Thyroid gland (tissue), 4 donors: ENCODE data around the gene CDHR2. TPM values are rescaled to one million over a fixed set of nuclear protein-coding genes. Genes with fewer than 3 reads are reported as not detected.

Experiments
- DNase-seq, 2 donors: peaks; one replicate each; pipeline ENCODE4 v3.0.0-alpha.2; 2019
- H3K27ac ChIP-seq, 3 donors: fragments of 200-600 bp; sonication (generic); 1 replicate in 2 of 3; 2 replicates in 1 of 3; pipeline ENCODE4 v1.5.1; 2016 to 2019; ENCODE audit warnings: mild to moderate bottlenecking in 1 of 3, moderate library complexity in 1 of 3
- H3K27me3 ChIP-seq: fragments of 200-600 bp; sonication (generic); one replicate; pipeline ENCODE4 v1.5.1; 2019
- H3K36me3 ChIP-seq, 2 donors: fragments of 200-600 bp; sonication (generic); one replicate each; pipeline ENCODE4 v1.5.1; 2016 to 2019
- H3K4me1 ChIP-seq, 2 donors: fragments of 200-600 bp; sonication (generic); one replicate each; pipeline ENCODE4 v1.5.1; 2017 to 2019
- H3K4me3 ChIP-seq, 3 donors: fragments of 200-600 bp; sonication (generic); replicated peaks in 1 of 3; 1 replicate in 2 of 3; 2 replicates in 1 of 3; pipeline ENCODE4 v1.5.1; 2016; ENCODE audit warnings: mild to moderate bottlenecking in 1 of 3
- H3K9me3 ChIP-seq: fragments of 200-600 bp; sonication (generic); one replicate; pipeline ENCODE4 v1.5.1; 2017
- POLR2A ChIP-seq, 2 donors: fragments of 450-650 bp; IDR thresholded peaks; one replicate each; pipeline ENCODE4 v1.6.1; 2017; ENCODE audit warnings: antibody characterized with exemption in 2 of 2, mild to moderate bottlenecking in 2 of 2, moderate library complexity in 1 of 2
- WGBS, 2 donors: methylation state at CpG; one replicate each; pipeline ENCODE4 v1.1.5; 2017; 5-methylcytosine and 5-hydroxymethylcytosine counted together
- intact Hi-C: fragments of 100-400 bp; cut with DNase I; formaldehyde crosslinking; loops from one replicate; pipeline ENCODE4 v1.15.1; 2023
- total RNA-seq, 4 donors: library from RNA; depleted of rRNA; stranded (reverse); fragments of >200 nt; gene quantifications; one replicate each; pipeline ENCODE4 v1.2.3, GENCODE V29; 2016
- TF ChIP-seq, protein P1 (sequence below), 6 experiments: fragments of 200-600 bp in 3 of 6; fragments of 450-650 bp in 3 of 6; sonication (generic) in 3 of 6; IDR thresholded peaks; one replicate each; pipeline ENCODE4 v1.5.1; 2016 to 2019; ENCODE audit warnings: antibody characterized with exemption in 6 of 6, mild to moderate bottlenecking in 2 of 6, inconsistent platforms in 1 of 6, moderate library complexity in 1 of 6

The CDHR2 gene
- total RNA-seq, 4 donors from 2014 or later, result 0.11 TPM; not detected in 3

DNA sequence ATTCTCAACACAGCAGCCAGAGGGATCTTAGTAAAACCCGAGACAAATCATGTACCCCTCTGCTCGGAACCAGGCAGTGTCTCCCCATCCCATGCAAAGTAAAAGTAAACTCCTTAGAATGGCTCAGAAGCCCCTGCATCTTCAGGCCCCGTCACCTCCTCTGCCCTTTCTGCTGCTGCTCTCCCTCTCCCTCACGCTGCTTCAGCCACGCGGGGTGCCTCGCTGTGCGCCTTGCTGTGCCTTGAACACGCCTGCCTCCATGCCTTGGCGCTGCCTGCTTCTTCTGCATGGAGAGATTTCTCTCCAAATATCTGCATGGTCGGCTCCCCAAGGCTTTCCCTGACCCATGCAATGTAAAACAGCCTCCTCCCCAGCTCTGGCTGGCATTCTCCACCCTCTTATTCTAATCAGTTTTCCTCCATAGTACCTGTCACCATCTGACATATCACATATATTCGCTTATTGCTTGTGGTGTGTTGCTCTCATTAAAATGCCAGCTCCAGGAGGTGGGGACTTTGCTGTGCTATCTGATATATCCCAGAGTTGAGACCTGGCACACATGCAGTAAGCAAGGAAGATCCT is 52.9 kb downstream of the CDHR2 start:
- Histone ChIP-seq H3K9me3 (no peaks in the 10 kb centered on the region), H3K36me3 (no peaks in the 10 kb centered on the region), H3K4me1 (no peaks in the 10 kb centered on the region), H3K4me3 (no peak overlapping the region), H3K27ac (no peak overlapping the region), H3K27me3 (no peaks in the 10 kb centered on the region)
- no peak for DNase-seq
- TF ChIP-seq, protein P1, sequence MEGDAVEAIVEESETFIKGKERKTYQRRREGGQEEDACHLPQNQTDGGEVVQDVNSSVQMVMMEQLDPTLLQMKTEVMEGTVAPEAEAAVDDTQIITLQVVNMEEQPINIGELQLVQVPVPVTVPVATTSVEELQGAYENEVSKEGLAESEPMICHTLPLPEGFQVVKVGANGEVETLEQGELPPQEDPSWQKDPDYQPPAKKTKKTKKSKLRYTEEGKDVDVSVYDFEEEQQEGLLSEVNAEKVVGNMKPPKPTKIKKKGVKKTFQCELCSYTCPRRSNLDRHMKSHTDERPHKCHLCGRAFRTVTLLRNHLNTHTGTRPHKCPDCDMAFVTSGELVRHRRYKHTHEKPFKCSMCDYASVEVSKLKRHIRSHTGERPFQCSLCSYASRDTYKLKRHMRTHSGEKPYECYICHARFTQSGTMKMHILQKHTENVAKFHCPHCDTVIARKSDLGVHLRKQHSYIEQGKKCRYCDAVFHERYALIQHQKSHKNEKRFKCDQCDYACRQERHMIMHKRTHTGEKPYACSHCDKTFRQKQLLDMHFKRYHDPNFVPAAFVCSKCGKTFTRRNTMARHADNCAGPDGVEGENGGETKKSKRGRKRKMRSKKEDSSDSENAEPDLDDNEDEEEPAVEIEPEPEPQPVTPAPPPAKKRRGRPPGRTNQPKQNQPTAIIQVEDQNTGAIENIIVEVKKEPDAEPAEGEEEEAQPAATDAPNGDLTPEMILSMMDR (IDR thresholded peaks at IDR 0.05), result no peak
- intact Hi-C loops, result no loop called here
- WGBS, 2 donors, result 73 to 77% methylated on average over 12 of the region's 12 CpGs

DNA sequence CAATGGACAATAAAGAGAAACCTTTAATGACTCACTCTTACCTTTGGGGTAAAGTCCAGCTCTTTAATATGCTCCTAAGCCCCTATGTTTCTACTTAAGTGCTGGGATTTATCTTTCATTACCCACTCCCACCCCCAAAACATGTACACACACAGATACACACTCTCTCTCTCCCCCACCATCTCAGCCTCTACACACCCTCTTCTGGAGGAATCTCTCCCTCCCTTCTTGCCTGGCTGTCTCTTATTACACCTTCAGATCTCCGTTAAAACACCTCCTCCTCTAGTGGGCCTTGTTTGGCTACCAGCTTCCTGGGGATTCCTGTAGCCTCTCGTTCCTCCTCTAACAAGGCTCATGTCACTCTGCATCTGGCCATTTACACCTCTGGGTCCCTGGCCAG is 53.9 kb downstream of the CDHR2 start:
- DNase-seq, result no peak
- WGBS, 2 donors, result 19 to 33% methylated on average over 2 of the region's 2 CpGs
- Histone ChIP-seq H3K27me3 (no peaks in the 10 kb centered on the region), H3K4me3 (no peak overlapping the region), H3K36me3 (no peaks in the 10 kb centered on the region), H3K4me1 (no peaks in the 10 kb centered on the region), H3K9me3 (no peaks in the 10 kb centered on the region), H3K27ac (no peak overlapping the region)
- intact Hi-C loops, result no loop called here
- no peak for TF ChIP-seq POLR2A (IDR thresholded peaks at IDR 0.05)
- TF ChIP-seq, protein P1 (IDR thresholded peaks at IDR 0.05), result no peak

- Histone ChIP-seq H3K4me1 (peaks cover 0 to 10% of the 10 kb centered on the region in 2 donors), H3K9me3 (no peaks in the 10 kb centered on the region), H3K36me3 (no peaks in the 10 kb centered on the region), H3K27me3 (peaks cover 6% of the 10 kb centered on the region), H3K27ac (no peak overlapping the region), H3K4me3 (no peak overlapping the region)
- intact Hi-C loops, result no loop called here
- no peak for DNase-seq
- 65 to 71% methylated on average over 3 of the region's 3 CpGs for WGBS, 2 donors
- TF ChIP-seq POLR2A (IDR thresholded peaks at IDR 0.05), result no peak
- TF ChIP-seq, protein P1 (IDR thresholded peaks at IDR 0.05), result no peak
Measured at GRCh38 chr5:176606032-176606431, 56.9 kb downstream of the CDHR2 start.

GRCh38 chr5:176606875-176607274 is 57.7 kb downstream of the CDHR2 start:
- intact Hi-C loops, result no loop called here
- no peaks in the 10 kb centered on the region for H3K9me3 ChIP-seq
- WGBS, 2 donors, result 88 to 95% methylated on average over 3 of the region's 3 CpGs
- no peaks in the 10 kb centered on the region for H3K36me3 ChIP-seq
- DNase-seq, result no peak
- H3K27me3 ChIP-seq, result peaks cover 6% of the 10 kb centered on the region
- peaks cover 0 to 10% of the 10 kb centered on the region in 2 donors for H3K4me1 ChIP-seq
- no peak overlapping the region for H3K4me3 ChIP-seq
- H3K27ac ChIP-seq, result no peak overlapping the region
- no peak for TF ChIP-seq POLR2A (IDR thresholded peaks at IDR 0.05)
- TF ChIP-seq, protein P1 (IDR thresholded peaks at IDR 0.05), result no peak

DNA sequence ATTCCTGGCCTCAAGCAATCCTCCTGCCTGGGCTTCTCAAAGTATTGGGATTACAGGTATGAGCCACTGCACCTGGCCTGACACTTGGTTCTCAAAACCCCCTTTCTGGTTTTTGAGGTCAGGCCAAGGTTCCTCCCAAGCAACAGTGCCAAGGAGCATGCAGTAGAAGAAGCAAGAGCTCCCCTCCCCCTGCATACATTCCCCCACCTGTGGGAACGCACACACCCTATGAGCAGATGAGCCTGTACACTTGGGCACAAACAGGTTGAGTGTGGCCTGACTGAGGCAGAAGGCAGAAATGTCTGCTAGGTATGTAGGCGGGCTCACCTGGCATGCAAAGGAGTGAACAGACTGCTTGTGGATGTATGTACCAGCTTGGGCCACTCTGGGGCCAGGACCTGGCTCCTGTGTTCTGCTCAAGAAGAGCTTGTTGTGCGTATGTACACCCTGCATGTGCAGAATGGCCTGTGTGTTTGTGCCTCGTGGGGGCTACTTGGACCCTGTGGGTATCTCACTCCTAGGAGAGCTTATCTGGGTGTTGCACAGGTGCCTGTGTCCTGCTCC is 59.1 kb downstream of the CDHR2 start:
- no peak for TF ChIP-seq POLR2A (IDR thresholded peaks at IDR 0.05)
- TF ChIP-seq, protein P1 (IDR thresholded peaks at IDR 0.05), result no peak
- DNase-seq, result no peak
- peaks cover 6% of the 10 kb centered on the region for H3K27me3 ChIP-seq
- intact Hi-C loops, result no loop called here
- peaks cover 0 to 10% of the 10 kb centered on the region in 2 donors for H3K4me1 ChIP-seq
- no peak overlapping the region for H3K27ac ChIP-seq
- H3K4me3 ChIP-seq, result no peak overlapping the region
- no peaks in the 10 kb centered on the region for H3K9me3 ChIP-seq
- 96 to 100% methylated on average over 1 to 4 of the region's 4 CpGs for WGBS, 2 donors
- no peaks in the 10 kb centered on the region for H3K36me3 ChIP-seq
